HEK293T (cell line): ENCODE data around the gene PPEF2.

ENCODE experiments used
- BHLHE40 ChIP-seq: fragments of 450-650 bp; IDR thresholded peaks from 2 replicates; pipeline ENCODE4 v1.6.1; 2016; ENCODE audit warnings: mild to moderate bottlenecking, moderate library complexity, borderline replicate concordance
- FOXK2 ChIP-seq: fragments of 450-650 bp; IDR thresholded peaks from 2 replicates; pipeline ENCODE4 v1.6.1; 2016; ENCODE audit warnings: mild to moderate bottlenecking
- FOXM1 ChIP-seq: fragments of 450-650 bp; IDR thresholded peaks from 2 replicates; pipeline ENCODE4 v1.6.1; 2017; ENCODE audit warnings: mild to moderate bottlenecking, borderline replicate concordance
- HDGF ChIP-seq: fragments of 450-650 bp; IDR thresholded peaks from 2 replicates; pipeline ENCODE4 v1.6.1; 2017; ENCODE audit warnings: antibody characterized with exemption, borderline replicate concordance
- L3MBTL2 ChIP-seq: fragments of 450-650 bp; conservative IDR thresholded peaks from 2 replicates; pipeline ENCODE4 v1.6.1; 2016; ENCODE audit warnings: mild to moderate bottlenecking
- LEF1 ChIP-seq: fragments of 450-650 bp; IDR thresholded peaks from 2 replicates; pipeline ENCODE4 v1.6.1; 2017; ENCODE audit warnings: mild to moderate bottlenecking, borderline replicate concordance
- NFRKB ChIP-seq: fragments of 450-650 bp; IDR thresholded peaks from 2 replicates; pipeline ENCODE4 v1.6.1; 2016; ENCODE audit warnings: mild to moderate bottlenecking, moderate library complexity
- SP1 ChIP-seq: fragments of 450-650 bp; IDR thresholded peaks from 2 replicates; pipeline ENCODE4 v1.6.1; 2017
- SUZ12 ChIP-seq: fragments of 450-650 bp; IDR thresholded peaks from 2 replicates; pipeline ENCODE4 v1.6.1; 2016; ENCODE audit warnings: mild to moderate bottlenecking
- ZNF384 ChIP-seq: fragments of 450-650 bp; IDR thresholded peaks from 2 replicates; pipeline ENCODE4 v1.6.1; 2016

GRCh38 chr4:75867130-75867529 lies 35.1 kb downstream of the PPEF2 start:
- TF ChIP-seq L3MBTL2 = no peak
- no peak for TF ChIP-seq LEF1
- TF ChIP-seq FOXK2 = no peak
- no peak for TF ChIP-seq FOXM1
- no peak for TF ChIP-seq SP1
- TF ChIP-seq BHLHE40 = no peak
- TF ChIP-seq NFRKB = no peak
- no peak for TF ChIP-seq HDGF
- no peak for TF ChIP-seq ZNF384
- TF ChIP-seq SUZ12 = no peak
